ENCODE data around the gene TGFB1. TPM values are rescaled to one million over a fixed set of nuclear protein-coding genes. Genes with fewer than 3 reads are reported as not detected.
"Not testable (repeated sequence)": the region's sequence is repeated elsewhere in the genome, so short reads cannot be mapped to it uniquely, and the experiment has no call there.

Gene TGFB1
- total RNA-seq, 2 experiments from 2014 or later: 86.2 to 99.0 TPM

DNA sequence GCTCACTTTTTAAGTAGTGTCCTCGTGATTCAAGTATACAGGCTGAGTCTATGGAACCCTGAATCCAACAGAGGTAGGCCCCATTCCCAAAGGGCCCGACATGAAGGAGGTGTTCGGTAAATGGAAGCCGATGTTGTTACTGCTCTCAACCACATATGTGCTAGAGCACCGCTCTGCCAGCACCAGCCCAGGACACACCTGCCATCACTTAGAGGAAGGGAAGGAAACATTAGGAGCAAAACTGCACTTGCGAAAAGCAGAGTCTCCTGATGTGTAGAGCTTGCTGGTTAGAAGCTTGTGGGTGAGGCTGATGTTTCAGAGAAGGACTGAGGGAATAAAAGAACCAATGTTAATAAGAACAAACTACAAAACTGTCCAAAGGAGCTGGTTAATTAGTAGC, 53.2 kb downstream of the TGFB1 start:
- ChIA-PET POLR2A (no interaction called here), CTCF (interaction anchor here (0.6 to 5.4 kb wide), 5 partner anchors 8 to 96 kb away, joined by 3 to 36 read pairs (median 4); partner anchors contain the start of gene HNRNPUL1)
- Mint-ChIP-seq H3K9me3 (ENCODE audit: low read depth) (no peaks in the 10 kb centered on the region), H3K27me3 (no peaks in the 10 kb centered on the region), H3K27ac (peak overlapping the region; percentile 55), H3K36me3 (ENCODE audit: low read depth) (peaks cover 81% of the 10 kb centered on the region), H3K4me3 (no peak overlapping the region), H3K4me1 (peaks cover 100% of the 10 kb centered on the region)
- ATAC-seq: no peak
- no peak for DNase-seq
- intact Hi-C loops (cut with DNase I, micrococcal nuclease): no loop called here

- intact Hi-C loops (cut with DNase I, micrococcal nuclease): no loop called here
- Mint-ChIP-seq H3K4me1 (peaks cover 100% of the 10 kb centered on the region), H3K27me3 (no peaks in the 10 kb centered on the region), H3K27ac (peak overlapping the region; percentile 55), H3K36me3 (ENCODE audit: low read depth) (peaks cover 79% of the 10 kb centered on the region), H3K9me3 (ENCODE audit: low read depth) (no peaks in the 10 kb centered on the region), H3K4me3 (no peak overlapping the region)
- CTCF ChIA-PET: interaction anchor here (1.1 to 5.4 kb wide), 2 partner anchors 9 to 18 kb away, joined by 4 to 36 read pairs; no protein-coding TSS in a partner anchor
- peak; percentile 53 for DNase-seq
- POLR2A ChIA-PET: no interaction called here
- ATAC-seq: no peak
Measured at GRCh38 chr19:41299755-41300089, 54.0 kb downstream of the TGFB1 start.

- peaks cover 99% of the 10 kb centered on the region for H3K4me1 Mint-ChIP-seq
- no peaks in the 10 kb centered on the region for H3K9me3 Mint-ChIP-seq (ENCODE audit: low read depth)
- H3K36me3 Mint-ChIP-seq (ENCODE audit: low read depth): peaks cover 80% of the 10 kb centered on the region
- POLR2A ChIA-PET: no interaction called here
- no peak overlapping the region for H3K4me3 Mint-ChIP-seq
- DNase-seq (no peak), ATAC-seq (no peak)
- no peaks in the 10 kb centered on the region for H3K27me3 Mint-ChIP-seq
- intact Hi-C loops (cut with DNase I, micrococcal nuclease): no loop called here
- CTCF ChIA-PET: interaction anchor here (1.1 to 5.4 kb wide), 2 partner anchors 9 to 17 kb away, joined by 4 to 36 read pairs; no protein-coding TSS in a partner anchor
- peak overlapping the region; percentile 55 for H3K27ac Mint-ChIP-seq
Measured at GRCh38 chr19:41299046-41299754, 54.5 kb downstream of the TGFB1 start.

DNA sequence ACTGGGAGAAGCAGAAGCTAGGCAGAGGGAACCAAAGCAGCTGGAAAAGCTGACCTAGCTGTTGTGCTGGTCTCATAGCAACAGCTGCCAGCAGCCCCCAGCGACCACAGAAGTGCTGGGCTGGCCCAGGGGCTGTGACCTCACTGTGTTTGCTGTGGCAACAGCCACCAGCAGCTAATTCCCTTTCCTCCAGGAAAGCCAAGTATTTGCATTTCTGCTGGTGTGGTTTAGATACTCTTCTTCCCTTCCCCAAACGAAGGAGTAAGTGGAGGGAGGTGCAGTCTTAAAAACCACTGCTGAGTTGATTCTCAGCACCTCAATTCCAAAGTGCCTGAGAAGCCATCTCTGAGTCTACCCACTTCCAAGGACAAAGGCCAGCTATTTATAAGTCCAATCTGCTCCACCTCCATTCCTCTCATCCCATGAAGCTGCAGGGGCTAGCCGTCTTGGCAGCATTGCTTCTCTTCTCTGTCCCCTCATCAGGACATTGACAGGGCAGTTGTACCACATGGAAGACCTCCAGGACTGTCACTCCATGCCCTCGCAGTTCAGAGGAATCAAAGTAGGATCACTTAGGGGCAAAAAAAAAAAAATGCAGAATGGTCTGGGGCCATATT, 55.3 kb downstream of the TGFB1 start:
- Mint-ChIP-seq H3K27ac (peak overlapping the region; percentile 68), H3K4me1 (peaks cover 91% of the 10 kb centered on the region), H3K4me3 (no peak overlapping the region), H3K36me3 (ENCODE audit: low read depth) (peaks cover 84% of the 10 kb centered on the region), H3K27me3 (no peaks in the 10 kb centered on the region), H3K9me3 (ENCODE audit: low read depth) (no peaks in the 10 kb centered on the region)
- intact Hi-C loops (cut with DNase I, micrococcal nuclease): no loop called here
- POLR2A ChIA-PET: interaction anchor here (2.1 kb wide), 1 partner anchor 35 kb away, joined by 8 read pairs; the partner anchor contains the start of gene HNRNPUL1
- ATAC-seq (no peak), DNase-seq (no peak)
- CTCF ChIA-PET: interaction anchor here (0.7 to 5.4 kb wide), 4 partner anchors 10 to 172 kb away, joined by 3 to 36 read pairs (median 4); no protein-coding TSS in a partner anchor

DNA sequence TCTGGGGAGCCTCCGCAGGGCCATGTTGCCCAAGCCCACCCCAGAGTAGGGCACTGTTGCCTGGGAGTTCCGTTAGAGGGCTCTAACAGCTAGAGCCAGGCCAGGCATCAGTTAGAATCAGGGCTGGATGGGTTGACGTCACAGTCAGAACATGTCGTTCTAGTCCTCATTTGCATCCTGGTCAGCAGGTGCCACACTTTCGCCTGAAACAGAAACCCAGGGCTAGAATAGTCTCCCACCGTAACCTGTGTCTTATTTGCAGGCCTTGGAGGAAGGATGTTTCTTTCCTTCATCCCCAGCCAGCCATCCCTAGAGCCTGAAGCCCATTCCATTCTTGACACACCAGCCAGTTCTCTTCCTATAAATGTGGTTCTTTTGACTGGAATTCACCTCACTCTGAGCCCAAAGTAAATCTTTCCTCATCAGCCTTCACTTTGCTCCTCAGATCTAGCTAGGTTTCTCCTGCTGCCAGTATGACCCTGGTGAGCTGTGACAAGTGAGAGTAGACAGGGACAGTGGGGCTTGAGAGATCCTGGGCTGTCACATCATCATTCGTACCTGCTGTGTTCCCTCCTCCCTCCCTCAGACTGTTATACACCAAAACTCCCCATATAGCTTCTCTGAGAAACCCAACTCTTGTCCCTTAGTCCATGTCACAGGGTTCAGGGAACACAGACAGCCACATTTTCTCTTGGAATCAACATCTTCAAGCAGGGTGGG, 55.9 kb downstream of the TGFB1 start:
- H3K9me3 Mint-ChIP-seq (ENCODE audit: low read depth): no peaks in the 10 kb centered on the region
- intact Hi-C loops (cut with DNase I, micrococcal nuclease): no loop called here
- H3K27ac Mint-ChIP-seq: peak overlapping the region; percentile 68
- no peaks in the 10 kb centered on the region for H3K27me3 Mint-ChIP-seq
- peak; percentile 37 for ATAC-seq
- CTCF ChIA-PET: interaction anchor here (0.7 to 5.4 kb wide), 3 partner anchors 11 to 171 kb away, joined by 3 to 36 read pairs (median 3); no protein-coding TSS in a partner anchor
- peaks cover 84% of the 10 kb centered on the region for H3K4me1 Mint-ChIP-seq
- peaks cover 83% of the 10 kb centered on the region for H3K36me3 Mint-ChIP-seq (ENCODE audit: low read depth)
- DNase-seq: no peak
- POLR2A ChIA-PET: interaction anchor here (2.1 to 2.2 kb wide), 2 partner anchors 10 to 34 kb away, joined by 4 to 8 read pairs; partner anchors contain the start of gene HNRNPUL1
- no peak overlapping the region for H3K4me3 Mint-ChIP-seq

- intact Hi-C loops (cut with DNase I, micrococcal nuclease): no loop called here
- Mint-ChIP-seq H3K4me3 (no peak overlapping the region), H3K4me1 (peaks cover 71% of the 10 kb centered on the region), H3K27ac (peak overlapping the region; percentile 71), H3K27me3 (no peaks in the 10 kb centered on the region), H3K36me3 (ENCODE audit: low read depth) (peaks cover 86% of the 10 kb centered on the region), H3K9me3 (ENCODE audit: low read depth) (no peaks in the 10 kb centered on the region)
- CTCF ChIA-PET: interaction anchor here (5.4 kb wide), 1 partner anchor 12 kb away, joined by 36 read pairs; no protein-coding TSS in a partner anchor
- POLR2A ChIA-PET: interaction anchor here (2.1 to 2.2 kb wide), 2 partner anchors 12 to 33 kb away, joined by 4 to 8 read pairs; partner anchors contain the start of gene HNRNPUL1
- no peak for DNase-seq
- no peak for ATAC-seq
Measured at GRCh38 chr19:41296433-41296871, 57.3 kb downstream of the TGFB1 start.

DNA sequence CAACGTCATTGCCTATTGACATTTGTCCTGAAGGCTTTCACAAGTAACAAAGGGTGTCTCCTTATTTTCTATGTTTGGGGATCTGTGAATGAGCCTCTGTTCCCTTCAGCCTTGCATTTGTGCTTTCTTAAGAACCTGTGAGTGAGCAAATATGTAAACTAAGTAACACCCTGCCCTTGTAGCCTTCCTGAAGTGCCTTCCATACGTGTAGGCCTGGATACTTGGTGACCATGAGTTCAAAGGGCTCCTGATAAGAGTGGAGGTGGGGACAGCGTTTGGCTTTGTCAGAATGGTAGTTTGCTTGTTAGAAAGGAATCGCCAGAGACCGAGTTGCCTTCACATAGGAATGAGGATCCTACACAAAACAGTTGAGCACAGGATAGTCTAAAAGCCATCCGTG, 58.2 kb downstream of the TGFB1 start:
- POLR2A ChIA-PET: interaction anchor here (0.6 to 2.2 kb wide), 2 partner anchors 13 to 129 kb away, joined by 3 to 4 read pairs; no protein-coding TSS in a partner anchor

DNA sequence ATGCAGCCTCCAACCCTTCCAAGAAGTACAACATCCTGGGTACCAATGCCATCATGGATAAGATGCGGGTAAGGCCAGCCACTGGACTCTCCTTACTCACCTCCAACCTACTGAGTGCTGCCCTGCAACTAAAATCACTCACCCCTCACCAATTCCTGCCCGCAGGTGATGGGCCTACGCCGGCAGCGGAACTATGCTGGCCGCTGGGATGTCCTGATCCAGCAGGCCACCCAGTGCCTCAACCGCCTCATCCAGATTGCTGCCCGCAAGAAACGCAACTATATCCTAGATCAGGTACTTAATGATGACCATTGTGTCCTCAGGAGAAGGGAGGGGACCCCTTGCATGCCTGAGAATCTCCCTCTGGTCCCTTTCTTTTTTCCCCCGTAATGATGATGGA, 59.3 kb downstream of the TGFB1 start:
- ChIA-PET POLR2A (interaction anchor here (0.6 kb wide), 1 partner anchor 265 kb away, joined by 4 read pairs; no protein-coding TSS in a partner anchor), CTCF (interaction anchor here (1.0 to 1.3 kb wide), 4 partner anchors 14 to 303 kb away, joined by 3 read pairs; no protein-coding TSS in a partner anchor)
- Mint-ChIP-seq H3K36me3 (ENCODE audit: low read depth) (peaks cover 75% of the 10 kb centered on the region), H3K9me3 (ENCODE audit: low read depth) (no peaks in the 10 kb centered on the region), H3K4me3 (no peak overlapping the region), H3K27ac (no peak overlapping the region), H3K4me1 (peaks cover 51% of the 10 kb centered on the region), H3K27me3 (no peaks in the 10 kb centered on the region)
- DNase-seq (no peak), ATAC-seq (no peak)
- intact Hi-C loops (cut with DNase I, micrococcal nuclease): no loop called here

More for the DNA sequence above, 58.2 kb downstream of the TGFB1 start:
- CTCF ChIA-PET: interaction anchor here (1.0 to 1.2 kb wide), 2 partner anchors 13 to 18 kb away, joined by 3 read pairs; no protein-coding TSS in a partner anchor
- no peak for ATAC-seq
- intact Hi-C loops (cut with DNase I, micrococcal nuclease): no loop called here
- Mint-ChIP-seq H3K9me3 (ENCODE audit: low read depth) (no peaks in the 10 kb centered on the region), H3K27me3 (no peaks in the 10 kb centered on the region), H3K4me1 (peaks cover 62% of the 10 kb centered on the region), H3K27ac (peak overlapping the region; percentile 44), H3K4me3 (no peak overlapping the region), H3K36me3 (ENCODE audit: low read depth) (peaks cover 82% of the 10 kb centered on the region)
- DNase-seq: no peak

DNA sequence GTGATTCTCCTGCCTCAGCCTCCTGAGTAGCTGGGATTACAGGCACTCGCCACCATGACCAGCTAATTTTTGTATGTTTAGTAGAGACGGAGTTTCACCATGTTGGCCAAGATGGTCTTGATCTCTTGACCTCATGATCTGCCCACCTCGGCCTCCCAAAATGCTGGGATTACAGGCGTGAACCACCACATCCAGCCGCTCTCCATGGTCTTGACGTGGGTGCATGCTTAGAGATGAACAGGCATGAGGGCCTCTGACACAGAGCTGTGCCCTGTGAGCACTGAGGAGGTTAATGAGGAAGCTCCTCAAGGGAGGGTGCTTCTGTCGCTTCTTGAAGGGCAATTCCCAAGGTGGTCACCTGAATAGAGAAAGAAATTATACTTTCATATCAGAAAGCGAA, 63.9 kb downstream of the TGFB1 start:
- POLR2A ChIA-PET: interaction anchor here (0.6 kb wide), 1 partner anchor 91 kb away, joined by 6 read pairs; no protein-coding TSS in a partner anchor
- peaks cover 60% of the 10 kb centered on the region for H3K36me3 Mint-ChIP-seq (ENCODE audit: low read depth)
- H3K4me1 Mint-ChIP-seq; DNase-seq; CTCF ChIA-PET; ATAC-seq; H3K9me3 Mint-ChIP-seq (ENCODE audit: low read depth); H3K4me3 Mint-ChIP-seq; intact Hi-C loops (cut with DNase I, micrococcal nuclease); H3K27me3 Mint-ChIP-seq; H3K27ac Mint-ChIP-seq: not testable (repeated sequence)

- CTCF ChIA-PET: interaction anchor here (0.8 to 1.5 kb wide), 2 partner anchors 14 to 20 kb away, joined by 3 to 5 read pairs; no protein-coding TSS in a partner anchor
- Mint-ChIP-seq H3K27ac (no peak overlapping the region), H3K4me1 (no peaks in the 10 kb centered on the region), H3K36me3 (ENCODE audit: low read depth) (peaks cover 59% of the 10 kb centered on the region), H3K27me3 (no peaks in the 10 kb centered on the region), H3K4me3 (no peak overlapping the region), H3K9me3 (ENCODE audit: low read depth) (no peaks in the 10 kb centered on the region)
- DNase-seq (no peak), ATAC-seq (no peak)
- POLR2A ChIA-PET: interaction anchor here (0.6 kb wide), 1 partner anchor 92 kb away, joined by 6 read pairs; no protein-coding TSS in a partner anchor
- intact Hi-C loops (cut with DNase I, micrococcal nuclease): no loop called here
Measured at GRCh38 chr19:41288673-41289530, 64.8 kb downstream of the TGFB1 start.

Measured in activated CD4-positive, alpha-beta T cell treated with anti-CD3 and anti-CD28 coated beads for 36 hours (primary cell).